ENCODE data around the gene CHD5. TPM values are rescaled to one million over a fixed set of nuclear protein-coding genes. Genes with fewer than 3 reads are reported as not detected.
"Not testable (repeated sequence)": the region's sequence is repeated elsewhere in the genome, so short reads cannot be mapped to it uniquely, and the experiment has no call there.

Gene CHD5
- total RNA-seq, 1 experiment from 2014 or later = 0.98 TPM

DNA sequence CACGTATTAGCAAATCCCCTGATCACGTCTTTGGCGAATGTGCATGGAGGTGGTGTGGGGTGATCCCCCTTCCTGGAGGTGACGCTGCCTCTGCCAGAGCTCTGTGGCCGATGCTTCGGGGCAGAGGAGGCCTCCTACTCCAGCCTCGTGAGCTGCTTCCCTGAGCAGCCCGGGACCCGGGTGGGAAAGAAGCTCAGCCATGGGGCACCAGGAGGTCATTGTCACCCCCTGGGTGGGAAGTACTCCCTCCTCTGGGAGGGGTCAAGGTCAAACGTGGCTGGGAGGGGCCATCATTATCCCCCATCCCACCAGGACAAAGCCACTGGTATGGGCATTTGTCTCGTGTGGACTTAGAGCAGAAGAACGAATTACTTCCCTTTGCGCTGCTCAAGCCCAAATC, 93.8 kb downstream of the CHD5 start:
- no peak for DNase-seq (ENCODE audit: low spot score)

DNA sequence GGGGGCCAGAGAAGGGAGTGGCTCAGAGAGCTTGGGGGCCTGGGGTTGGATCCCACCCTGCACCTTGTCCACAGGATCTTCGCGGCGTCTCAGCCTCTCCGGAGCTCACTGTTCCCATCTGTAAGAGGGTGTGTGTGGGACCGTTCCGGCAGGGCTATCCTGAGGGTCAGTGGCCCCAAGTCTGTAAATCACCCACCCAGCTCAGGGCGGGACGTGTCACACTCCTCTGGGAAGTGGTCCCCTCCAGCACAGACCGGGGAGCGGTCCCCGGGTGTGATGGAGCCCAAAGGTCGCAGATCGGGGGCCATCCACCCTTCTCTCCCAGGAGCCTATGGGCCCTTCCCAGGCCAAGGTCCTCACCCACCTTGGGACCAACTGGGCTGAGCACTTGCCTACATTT, 94.5 kb downstream of the CHD5 start:
- DNase-seq (ENCODE audit: low spot score) = no peak

DNA sequence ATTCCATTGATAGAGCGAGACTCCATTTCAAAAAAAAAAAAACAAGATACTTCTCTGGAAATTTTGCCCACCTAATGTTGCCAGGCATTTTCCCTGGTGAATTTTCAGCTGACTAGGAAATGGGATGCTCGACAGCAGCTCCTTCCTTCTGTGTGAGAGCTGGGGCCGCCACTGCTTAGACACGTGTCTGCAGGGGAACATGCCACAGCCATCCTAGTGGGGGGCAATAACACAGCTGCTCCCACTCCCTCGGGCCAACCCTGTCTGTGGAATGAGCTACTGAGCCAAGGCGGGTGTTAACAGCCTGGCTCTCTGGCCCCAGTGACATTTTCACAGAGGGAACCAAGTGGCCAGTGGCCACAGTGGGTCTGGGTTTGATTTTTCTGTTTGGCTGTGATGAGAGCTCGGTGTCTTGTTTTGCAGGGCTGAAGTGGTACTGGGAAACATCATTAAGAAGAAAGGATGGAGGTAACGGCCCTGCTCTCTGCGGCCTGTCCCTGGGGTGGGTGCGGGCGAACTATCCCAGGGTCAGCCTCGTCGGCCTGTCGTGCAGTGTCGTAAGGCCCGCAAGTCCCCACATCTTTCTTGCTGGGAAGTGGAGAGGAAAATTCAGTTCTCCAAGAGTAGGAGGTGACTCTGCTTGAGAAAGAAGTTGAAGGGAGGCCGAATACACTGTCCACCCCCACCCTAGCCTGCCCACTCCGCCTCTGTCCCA, 95.2 kb downstream of the CHD5 start:
- DNase-seq (ENCODE audit: low spot score) = no peak

DNA sequence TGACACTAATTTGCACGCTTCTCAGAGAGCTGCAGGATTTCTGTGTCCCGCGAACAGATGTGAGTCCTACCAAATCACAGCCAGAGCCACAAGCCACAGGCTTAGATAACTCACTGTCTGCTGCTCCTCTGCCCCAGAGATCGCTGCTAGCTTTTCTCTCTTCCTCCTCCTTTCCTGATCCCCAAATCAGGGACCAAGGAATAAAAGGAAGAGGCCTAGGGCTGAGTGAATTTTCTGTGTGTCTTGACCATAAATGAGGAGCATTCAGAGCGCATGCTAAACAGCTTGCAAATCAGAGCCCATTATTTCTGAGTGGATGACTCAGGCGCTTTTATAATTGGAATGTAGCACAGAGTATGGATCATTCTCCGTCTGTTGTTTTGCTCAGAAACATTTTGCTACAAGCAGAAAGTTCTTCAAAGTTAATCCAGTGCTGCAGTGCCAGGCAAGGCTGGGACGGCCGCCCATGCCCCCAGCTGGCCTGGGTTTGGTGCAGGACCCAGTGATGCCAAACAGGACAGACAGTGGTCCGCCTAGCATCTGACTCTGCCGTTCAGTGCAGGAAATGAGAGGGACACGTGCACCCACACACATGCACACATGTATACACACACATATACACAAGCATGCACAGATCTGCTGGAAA, 96.2 kb downstream of the CHD5 start:
- DNase-seq (ENCODE audit: low spot score) = no peak

DNA sequence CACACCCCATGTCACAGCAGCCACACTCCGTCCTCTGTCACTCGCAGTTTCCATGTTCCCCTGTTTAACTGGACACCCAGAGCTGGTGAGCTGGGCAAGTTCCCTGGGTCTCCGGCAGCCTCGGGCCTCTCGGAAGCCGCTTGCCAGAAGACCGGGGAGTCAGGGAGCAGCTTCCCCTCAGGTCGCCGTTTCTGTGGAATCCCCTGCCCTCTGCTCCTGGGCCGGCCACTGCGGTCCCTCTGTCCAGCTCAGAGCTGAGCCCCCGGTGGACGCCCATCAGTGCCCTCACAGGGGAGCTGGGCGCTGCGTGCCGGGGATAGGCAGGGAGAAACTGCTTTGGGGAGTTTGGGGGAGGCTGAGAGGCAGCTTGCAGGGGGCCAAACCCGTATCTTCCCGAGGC, 96.7 kb downstream of the CHD5 start:
- no peak for DNase-seq (ENCODE audit: low spot score)

DNA sequence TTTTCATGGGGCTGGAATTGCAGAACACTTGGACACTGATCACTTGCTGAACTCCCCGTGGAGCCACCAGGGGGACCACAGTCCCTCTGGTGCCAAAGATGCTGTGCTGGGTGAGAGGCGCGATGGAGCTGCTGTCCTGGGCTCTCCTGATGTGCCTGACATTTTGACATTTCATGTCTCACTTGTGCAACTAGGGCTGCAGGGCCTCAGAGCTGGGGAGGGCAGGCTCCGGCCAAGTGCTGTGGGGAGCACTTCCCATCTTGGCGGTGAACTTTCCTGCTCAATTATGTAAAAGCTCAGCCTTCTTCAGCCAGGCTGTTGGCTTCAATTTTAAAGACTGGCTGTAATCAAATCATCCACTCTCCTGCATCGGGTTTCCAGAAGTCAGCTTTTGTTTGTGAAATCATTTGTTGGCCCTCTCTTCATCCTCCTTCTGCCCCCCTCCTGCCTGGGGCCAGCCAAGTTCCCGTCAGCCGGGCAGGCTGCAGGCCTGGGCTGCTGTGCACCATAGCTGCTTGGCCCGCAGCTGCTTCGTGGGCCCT, 97.6 kb downstream of the CHD5 start:
- DNase-seq (ENCODE audit: low spot score) = no peak

DNA sequence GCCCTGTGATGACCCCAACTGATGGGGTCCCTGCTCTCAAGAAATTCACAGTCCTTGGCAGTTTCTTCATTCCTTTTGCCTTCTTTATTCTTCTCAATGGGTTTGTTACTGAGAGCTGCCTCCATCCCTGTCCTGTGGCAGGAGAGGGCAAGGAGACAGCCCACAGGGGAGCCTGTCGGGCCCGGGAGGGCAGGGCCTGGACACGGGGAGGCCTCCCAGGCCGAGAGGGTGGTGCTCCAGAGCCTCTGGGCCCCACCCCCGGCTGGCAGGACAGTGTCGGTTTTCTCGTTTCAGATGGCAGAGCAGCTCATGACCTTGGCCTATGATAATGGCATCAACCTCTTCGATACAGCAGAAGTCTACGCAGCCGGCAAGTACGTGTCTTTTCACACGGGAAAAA, 98.2 kb downstream of the CHD5 start:
- DNase-seq (ENCODE audit: low spot score) = no peak

DNA sequence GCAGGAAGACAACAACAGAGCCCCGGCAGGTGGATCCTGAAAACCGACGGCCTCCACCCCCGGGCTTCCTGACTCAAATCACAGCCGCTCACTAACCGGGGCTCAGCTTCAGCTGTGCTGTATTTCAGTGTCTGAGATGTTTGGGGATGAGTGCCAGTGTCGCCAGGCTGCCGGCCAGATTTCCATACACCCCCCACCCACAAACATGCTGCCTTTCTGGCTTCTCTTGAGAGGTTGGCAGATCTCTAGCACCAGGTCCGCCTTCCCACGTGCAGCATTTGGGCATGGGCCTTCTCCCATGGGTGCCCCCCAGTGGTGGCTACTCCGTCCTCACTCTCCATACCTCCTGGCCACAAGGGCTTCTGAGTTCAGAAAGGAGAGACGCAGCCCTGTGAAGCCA, 99.7 kb downstream of the CHD5 start:
- no peak for DNase-seq (ENCODE audit: low spot score)

DNA sequence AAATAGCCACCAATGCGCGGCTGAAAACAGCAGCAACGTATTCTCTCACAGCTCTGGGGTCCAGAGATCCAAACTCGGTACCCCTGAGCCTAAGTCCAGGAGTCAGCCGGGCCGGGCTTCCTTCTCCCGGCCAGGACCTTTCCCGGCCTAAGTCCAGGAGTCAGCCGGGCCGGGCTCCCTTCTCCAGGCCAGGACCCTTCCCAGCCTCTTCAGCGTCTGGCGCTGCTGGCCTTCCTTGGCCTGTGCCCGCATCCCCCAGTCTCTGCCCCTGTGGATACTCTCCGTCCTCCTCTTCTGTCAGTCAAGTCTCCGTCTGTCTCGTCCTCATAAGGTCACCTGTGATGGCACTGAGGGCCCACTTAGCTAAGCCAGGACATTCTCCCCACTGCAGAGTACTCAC, 102.2 kb downstream of the CHD5 start:
- no peak for DNase-seq (ENCODE audit: low spot score)

DNA sequence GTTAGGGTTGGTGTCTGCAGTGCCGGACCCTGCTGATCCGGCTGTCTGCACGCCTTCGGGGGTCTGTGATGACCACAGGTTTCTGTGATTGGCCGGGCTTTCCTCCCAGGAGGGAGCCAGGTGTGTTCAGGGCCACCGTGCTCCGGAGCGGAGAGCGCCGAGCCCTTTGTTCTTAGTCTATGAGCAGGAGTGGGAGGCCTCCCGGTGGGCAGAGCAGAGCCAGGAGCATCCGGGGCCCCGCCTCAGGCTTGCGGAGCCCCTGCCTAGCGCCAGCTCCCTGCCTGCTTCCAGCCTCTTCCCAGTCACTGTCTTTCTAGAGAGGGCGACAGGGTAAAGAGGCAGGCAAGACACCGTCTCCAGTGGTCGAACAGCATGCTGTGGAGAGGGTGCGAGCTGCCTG, 102.6 kb downstream of the CHD5 start:
- no peak for DNase-seq (ENCODE audit: low spot score)

DNA sequence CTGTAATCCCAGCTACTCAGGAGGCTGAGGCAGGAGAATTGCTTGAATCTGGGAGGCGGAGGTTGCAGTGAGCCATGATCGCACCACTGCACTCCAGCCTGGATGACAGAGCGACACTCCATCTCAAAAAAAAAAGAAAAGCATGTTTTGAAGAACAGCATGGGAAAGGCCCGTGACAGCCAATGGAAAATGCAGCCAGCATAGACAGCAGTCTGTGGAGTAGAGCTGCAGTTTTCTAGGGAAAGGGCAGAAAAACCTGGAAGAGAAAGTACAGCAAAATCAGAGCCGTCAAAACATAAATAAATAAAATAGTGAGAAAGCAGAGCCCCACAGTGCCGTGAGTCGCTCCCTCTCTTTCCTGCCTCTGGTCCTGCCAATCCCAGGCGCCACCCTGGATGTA, 103.1 kb downstream of the CHD5 start:
- not testable (repeated sequence) for DNase-seq (ENCODE audit: low spot score)

DNA sequence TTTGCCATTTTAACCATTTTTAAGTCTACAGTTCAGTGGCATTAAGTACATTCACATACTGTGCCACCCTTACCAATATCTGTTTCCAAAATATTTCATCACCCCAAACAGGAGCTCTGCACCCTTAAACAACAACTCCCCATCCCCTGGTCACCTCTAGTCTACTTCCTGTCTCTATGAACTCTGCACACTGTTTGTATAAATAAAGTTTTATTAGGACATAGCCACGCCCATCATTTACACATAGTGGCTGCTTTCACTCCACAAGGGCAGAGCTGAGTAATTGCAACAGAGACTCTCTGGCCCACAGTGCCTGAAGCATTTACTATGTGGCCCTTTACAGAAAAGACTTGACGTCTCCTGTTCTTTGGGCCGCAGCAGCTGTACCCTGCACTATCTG, 104.4 kb downstream of the CHD5 start:
- no peak for DNase-seq (ENCODE audit: low spot score)

DNA sequence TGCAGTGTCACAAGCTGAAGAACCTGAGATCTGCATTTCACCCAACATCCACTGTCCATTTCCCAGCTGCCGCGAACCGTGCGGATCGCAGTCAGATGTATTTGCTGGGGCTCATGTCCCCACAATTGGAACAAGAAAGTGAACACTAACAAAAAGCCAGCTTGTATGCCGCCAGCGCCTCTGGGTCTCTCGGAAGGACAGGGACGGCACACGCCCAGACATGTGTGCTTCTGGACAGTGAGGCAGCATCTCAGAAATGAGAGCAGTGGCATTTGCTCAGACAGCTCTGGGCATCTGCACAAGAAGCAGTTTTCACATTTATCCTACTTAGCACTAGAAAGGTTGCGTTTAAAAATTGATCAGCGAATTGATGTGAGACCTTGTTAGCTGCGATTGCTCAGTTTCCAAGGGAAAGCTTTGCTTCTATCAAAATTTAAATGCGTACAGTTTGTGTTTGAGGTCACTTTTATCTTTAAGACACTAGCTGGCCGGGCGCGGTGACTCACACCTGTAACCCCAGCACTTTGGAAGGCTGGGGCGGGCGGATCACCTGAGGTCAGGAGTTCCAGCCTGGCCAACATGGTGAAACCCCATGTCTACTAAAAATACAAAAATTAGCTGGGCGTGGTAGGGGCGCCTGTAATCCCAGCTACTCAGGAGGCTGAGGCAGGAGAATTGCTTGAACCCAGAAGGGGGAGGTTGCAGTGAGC, 105.8 kb downstream of the CHD5 start:
- DNase-seq (ENCODE audit: low spot score) = no peak

DNA sequence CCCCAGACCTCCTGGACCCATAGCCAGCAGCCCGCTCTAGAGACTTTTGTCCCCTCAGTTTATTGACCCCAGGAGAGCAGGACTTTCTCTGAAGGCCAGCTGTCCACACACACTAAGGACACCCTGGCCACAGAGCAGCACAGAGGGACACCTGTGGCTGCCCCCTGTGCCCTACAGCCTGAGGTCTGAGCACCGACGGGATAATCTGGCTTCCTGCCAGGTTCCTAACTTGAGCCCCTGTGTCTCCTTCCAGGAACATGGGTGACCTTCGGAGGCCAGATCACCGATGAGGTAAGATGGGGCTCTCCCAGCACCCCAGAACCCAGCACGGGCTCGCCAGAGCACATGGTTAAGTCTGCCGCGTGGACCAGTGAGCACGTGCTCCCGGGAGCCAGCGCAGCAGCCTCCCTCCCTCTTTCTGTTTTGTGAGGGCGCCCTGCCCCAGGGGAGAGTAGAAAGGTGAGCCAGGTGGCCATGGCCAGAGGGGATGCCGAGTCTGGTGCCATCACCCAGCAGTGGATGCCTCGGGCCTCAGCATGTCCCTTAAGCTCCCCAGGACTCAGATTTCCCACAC, 106.6 kb downstream of the CHD5 start:
- DNase-seq (ENCODE audit: low spot score) = no peak

DNA sequence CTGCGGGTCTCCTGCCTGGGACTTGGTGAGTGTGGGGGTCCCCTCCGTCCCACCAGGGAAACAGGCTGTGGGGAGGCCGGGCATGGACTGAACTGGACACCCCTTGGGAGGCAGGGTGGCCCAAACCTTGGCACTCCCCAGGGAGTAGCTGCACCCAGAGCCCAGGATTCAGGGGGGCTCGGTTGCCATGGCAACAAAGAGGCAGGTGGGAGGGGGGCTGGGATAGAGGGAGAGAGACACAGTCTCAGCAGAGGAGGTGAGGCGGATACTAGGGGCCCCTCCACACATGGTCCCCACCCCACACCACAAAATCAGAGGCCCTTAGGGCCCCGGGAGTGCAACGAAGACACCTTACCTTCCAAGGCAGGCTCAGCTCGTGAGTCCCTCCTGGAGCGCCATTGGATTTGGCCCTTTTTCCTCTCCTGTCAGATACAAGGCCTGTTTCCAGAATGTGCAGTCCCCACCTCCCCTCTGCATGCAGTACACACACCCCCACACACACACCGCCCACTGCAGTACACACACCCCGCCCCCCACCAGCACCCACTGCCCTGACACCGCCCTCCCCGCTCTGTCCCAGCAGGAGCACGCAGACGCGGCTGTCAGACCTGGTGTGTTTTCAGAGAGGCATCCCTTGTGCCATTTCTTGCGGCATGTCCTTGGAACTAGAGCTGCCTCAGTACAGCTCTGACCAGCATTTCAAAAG, 107.2 kb downstream of the CHD5 start:
- no peak for DNase-seq (ENCODE audit: low spot score)

DNA sequence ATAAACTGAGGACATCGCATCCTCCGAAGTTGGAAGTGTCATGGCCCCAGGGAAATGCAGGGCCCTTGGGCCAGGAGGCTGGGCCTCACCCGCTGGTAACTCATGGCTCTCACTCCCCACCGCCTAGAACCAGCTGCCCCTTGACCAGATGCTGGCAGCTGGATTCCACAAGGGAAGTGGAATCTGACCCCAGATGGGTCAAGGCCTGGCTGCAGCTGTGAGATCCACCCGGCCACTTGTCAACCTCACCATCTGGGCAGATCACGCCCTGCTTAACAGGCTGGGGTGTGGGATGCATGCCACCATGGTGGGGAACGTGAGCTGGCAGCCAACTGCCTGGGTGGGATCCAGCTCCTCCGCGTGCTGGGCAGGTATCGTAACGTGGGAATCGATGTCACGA, 108.9 kb downstream of the CHD5 start:
- no peak for DNase-seq (ENCODE audit: low spot score)

DNA sequence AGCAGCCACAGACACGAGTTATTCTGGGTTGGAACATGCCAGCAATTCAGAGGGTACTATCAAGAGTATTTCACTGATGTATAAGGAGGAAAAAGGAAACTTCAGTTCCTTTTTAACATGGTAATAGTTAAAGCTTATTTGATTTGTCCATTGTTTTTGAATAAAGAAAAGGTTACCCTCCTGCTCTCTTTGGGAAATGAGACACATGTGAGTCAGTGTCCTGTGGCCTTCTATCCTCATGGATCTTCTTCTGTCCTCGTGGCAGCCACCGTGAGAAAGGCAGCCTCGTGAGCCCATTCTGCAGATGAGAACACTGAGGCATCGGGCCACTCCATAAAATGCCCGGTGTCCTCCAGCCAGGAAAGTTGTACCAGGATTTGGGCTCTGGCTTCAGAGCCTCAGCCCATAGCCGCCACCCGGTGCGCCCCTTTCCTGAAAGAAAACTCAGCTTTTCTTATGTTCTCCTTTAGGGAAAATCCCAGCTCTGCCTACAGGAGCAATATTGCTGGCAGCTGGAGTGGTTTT, 109.6 kb downstream of the CHD5 start:
- DNase-seq (ENCODE audit: low spot score) = no peak

DNA sequence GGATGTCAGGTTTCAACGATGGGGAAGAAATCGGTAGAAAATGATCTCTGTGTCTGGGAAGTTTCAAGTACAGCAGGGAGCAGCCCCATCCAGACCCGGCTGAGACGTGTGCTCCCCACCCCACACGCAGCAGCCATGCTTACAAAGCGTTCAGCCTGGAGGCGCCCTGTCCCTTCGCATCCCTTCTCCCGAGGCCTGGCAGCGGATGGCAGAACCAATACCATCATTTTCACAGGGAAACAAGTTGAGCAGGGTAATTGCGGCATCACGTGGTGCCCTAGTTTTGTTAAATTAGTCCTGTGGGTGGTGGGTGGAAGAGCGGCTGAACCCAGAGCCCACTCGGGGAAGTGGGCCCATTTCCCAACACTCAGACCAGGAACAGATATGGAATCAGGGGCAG, 110.5 kb downstream of the CHD5 start:
- no peak for DNase-seq (ENCODE audit: low spot score)

DNA sequence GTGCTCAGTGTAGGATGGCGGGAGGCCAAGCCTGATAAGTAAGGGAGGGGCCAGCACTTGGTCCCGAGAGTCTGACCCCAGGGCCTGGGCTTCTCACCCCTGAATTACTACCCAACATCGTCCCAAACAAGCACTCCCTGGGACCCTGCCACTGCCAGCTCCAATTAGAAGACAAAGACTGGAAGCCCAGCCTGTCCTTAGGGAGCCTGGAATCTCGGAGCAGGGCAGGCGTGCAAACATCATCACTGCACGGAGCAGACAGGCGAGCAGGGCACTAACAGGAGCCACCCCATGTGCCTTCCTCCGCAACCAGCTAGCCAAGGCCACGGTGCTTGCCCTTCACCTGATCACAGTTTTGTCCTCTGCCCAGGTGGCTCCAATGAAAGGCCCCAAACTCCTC, 111.2 kb downstream of the CHD5 start:
- no peak for DNase-seq (ENCODE audit: low spot score)

DNA sequence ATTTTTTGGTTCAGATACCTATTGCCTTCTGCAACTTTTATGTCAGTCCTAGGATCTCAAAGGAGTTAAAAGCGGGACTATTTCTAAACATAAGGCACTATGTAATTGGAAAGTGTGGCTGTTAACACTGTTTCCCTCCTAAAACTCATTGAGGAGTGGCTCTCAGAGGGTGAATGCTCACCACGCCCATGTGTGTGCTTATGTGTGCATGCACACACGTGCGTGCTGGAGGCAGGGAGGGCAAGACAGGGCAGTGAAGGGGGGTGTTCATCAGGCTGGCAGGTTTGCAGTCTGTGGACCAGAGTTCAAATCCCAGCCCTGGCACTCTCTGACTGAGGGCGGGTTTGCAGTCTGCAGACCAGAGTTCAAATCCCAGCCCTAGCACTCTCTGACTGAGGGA, 112.0 kb downstream of the CHD5 start:
- no peak for DNase-seq (ENCODE audit: low spot score)

DNA sequence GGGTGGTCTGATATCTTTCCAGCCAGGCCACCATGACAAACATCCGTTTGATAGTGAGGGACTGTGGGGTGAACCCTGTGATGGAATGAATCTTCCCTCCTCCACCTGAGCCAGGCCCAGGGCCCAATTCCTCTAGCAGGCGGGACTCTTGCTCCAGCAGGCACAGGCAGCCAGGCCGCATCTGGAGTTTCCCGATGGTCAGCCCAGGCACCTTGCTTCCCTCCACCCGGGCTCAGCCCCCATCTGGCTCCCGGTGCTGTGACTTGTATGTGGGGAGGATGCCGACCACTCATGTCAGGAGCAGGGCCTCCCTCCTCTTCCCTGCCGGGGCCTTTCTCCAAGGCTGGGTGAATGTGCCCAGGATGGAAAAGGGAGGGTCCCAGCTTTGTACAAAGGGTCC, 113.4 kb downstream of the CHD5 start:
- no peak for DNase-seq (ENCODE audit: low spot score)

All from A172 (cell line).